ENCODE measurements around the gene H1-8.
A peak's percentile ranks its signal among the peaks of the same experiment; 100 is the strongest.
"Not testable (repeated sequence)": the region's sequence is repeated elsewhere in the genome, so short reads cannot be mapped to it uniquely, and the experiment has no call there.

The H1-8 gene

DNA sequence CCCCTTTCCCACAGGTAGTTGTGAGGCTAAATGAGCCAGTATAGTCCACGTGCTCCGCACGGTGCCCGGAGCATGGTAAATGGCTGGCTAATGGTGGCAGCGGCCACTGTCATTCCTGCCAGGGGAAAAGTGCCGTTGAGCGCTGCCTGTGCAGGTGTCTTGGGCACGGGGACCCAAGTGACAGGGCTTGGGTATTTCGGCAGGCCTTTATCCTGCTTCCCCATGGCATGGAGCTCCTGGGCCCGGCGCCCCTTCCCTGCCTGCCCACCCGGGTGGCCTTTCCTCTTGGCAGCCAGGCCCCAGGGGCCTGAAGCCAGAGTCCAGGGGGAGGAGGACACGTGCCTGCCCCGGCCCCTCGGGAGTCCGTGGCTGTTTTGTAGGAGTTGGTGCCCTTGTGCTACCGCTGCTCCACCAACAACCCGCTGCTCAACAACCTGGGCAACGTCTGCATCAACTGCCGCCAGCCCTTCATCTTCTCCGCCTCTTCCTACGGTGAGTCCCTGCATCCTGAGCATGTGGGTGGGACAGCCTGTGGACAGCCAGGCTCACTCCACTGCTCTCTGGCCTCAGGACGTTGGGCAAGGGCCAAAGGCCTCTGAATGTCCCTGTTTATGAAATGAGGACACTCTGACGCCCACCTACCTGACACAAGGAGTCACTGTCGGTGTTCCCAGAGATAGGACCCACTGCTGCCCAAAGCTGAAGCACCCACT is 27.7 kb upstream of the H1-8 start:
- not testable (repeated sequence) for DNase-seq (ENCODE audit: low read depth)

DNA sequence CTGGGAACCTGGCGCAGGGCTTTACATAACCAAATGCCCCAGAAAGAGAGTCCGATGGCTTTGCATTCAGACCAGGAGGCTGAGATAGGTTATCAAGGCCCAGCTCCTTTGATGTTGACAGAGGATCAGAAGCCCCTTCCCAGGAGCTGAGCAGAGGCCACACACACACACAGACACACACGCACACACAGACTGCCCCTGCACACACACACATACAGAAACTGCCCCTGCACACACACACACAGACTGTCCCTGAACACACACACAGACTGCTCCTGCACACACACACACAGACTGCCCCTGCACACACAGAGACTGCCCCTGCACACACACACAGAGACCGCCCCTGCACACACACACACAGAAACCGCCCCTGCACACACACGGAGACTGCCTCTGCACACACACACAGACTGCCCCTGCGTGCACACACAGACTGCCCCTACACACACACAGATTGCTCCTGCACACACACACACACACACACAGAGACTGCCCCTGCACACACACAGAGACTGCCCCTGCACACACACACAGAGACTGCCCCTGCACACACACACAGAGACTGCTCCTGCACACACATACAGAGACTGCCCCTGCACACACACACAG is 27.0 kb upstream of the H1-8 start:
- DNase-seq (ENCODE audit: low read depth): not testable (repeated sequence)

DNA sequence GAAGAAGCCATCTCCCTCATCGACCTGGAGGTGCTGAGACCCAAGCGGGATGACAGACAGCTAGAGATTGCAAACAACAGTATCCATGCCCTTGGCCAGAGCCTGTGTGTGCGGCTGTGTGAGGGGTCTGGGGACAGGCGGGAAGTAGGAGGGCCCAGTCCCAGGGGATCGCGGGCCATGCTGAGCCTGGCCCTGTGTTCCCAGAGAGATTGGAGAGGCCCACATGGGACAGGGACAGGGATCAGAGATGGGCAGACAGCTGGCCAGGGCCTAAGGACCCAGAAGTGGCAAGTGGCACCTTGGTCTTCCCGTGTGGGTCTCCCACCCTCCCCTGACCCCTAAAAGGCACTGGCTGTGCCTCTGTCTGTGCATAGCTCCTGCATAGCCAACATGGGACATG is 25.5 kb upstream of the H1-8 start:
- DNase-seq (ENCODE audit: low read depth): no peak

DNA sequence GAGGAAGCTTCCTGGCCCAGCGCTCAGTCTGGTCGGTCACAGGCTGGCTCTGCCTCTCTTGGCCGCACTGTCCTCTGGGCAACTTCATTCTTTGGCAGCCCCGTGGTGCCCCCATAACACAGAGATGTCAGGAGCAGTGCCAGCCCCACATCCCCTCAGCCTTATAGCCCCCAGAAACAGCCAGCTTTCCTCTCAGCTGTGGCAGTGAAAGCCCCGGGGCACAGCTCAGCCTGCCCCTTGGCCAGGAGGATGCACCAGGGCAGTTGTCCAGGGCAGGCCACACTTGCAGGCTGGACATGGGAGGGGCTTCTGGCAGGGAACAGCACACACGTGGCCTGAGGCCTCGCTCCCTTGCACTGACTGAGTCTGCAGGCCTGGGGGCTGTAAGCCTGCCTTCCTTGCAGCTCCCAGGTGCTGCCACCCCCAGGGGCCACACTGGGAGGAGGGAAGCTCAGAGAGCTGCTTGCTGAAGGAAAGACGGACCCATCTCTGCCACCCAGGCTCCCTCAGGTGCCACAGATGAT is 24.9 kb upstream of the H1-8 start:
- no peak for DNase-seq (ENCODE audit: low read depth)

DNA sequence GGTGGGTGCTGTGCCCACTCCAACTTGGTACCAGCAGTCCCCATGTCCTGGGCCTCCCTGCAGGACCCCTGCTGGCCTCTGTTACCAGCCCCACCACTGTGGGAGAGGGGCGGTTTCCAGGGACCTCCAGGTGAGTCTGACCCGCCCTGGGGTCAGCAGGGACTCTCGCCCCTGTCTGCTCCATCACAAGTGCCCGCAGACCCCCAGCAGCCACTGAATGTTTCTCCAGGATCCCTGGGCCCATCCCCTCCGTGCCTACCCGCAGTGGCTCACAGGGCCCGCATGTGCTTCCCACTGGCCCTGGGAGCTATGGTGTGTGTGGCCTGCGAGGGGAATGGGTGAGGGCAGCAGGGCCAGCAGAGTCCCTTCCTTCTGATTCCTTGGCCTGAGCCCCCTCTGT is 24.4 kb upstream of the H1-8 start:
- DNase-seq (ENCODE audit: low read depth): no peak

DNA sequence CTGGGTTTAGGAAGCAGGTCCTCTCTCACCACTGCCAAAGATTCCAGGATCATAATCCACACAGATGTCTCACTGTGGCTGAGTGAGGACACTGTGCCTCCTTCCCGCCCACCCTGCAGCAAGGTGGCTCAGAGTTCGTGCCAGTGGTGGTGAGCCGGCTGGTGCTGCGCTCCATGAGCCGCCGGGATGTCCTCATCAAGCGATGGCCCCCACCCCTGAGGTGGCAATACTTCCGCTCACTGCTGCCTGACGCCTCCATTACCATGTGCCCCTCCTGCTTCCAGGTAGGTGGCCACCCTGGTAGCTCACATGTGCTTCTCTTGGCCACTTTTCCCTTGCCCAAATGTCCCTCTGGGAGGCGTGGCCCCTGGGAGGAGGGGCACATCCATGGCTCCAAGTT is 23.5 kb upstream of the H1-8 start:
- DNase-seq (ENCODE audit: low read depth): no peak

DNA sequence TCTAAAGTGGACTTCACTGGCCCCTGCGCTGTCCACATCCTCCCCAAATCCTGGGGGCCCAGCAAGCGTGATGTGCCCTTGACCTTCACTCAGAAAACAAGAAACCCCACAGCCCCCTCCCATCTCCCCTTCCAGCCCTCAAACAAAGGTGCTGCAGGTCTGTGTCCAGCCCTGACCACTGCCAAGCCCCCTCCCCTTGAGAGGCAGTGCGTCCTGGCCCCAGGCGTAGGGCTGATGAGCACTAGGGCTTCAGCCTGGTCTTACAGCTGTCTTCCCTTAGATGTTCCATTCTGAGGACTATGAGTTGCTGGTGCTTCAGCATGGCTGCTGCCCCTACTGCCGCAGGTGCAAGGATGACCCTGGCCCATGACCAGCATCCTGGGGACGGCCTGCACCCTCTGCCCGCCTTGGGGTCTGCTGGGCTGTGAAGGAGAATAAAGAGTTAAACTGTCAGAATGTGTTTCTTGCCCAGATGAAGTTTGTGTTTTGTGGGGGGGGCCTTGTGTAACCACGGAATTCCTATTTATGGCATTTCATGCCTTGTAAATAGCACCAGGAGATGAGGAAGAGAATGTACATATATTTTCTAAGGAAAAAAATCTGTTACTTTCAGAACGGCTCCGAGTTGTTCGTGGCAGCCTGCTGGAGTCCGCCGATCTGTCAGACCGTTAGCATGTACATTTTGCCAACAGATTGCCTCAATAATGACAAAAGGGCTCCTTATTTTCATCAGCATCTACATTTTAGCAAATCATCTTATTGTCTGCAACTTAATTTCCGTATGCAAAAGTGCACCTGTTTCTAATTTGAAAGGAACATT is 22.9 kb upstream of the H1-8 start:
- DNase-seq (ENCODE audit: low read depth): no peak

DNA sequence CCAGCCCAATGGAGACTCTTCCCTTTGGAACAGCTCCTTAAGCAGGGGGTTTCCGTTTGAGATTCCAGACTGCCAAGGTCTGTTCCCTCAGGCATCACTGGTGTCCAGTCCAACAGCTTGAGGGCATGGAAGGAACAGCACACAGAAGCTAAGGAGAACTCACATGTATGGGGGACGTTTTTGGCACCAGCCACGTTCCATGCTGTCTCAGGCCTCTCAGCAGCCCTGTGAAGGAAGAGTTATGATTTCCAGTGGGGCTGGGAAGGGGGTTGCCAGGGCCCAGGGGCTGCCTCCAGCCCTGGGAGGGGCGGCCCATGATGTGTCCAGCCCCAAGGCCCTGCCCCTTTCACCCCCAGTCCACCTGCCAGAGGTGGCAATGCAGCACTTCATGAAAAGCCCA is 22.0 kb upstream of the H1-8 start:
- DNase-seq (ENCODE audit: low read depth): no peak

DNA sequence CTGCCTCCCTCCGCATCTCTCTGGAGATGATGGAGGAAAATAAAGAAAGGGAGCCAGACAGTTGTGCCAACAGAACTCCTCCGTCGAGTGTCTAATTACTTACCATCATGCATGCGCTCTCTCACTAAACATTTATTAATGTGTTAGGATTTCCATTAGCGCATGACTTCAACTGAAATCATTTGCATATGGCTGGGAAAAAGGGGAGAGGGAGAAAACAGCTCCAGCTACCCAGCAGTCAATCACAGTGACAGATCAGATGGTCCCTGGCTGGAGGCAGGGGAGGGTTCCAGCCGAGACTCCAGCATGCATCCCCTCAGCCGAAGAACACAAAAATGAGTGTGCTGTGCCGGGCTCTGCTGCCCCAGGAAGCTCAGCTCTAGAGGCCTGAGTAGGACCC is 21.4 kb upstream of the H1-8 start:
- DNase-seq (ENCODE audit: low read depth): no peak

DNA sequence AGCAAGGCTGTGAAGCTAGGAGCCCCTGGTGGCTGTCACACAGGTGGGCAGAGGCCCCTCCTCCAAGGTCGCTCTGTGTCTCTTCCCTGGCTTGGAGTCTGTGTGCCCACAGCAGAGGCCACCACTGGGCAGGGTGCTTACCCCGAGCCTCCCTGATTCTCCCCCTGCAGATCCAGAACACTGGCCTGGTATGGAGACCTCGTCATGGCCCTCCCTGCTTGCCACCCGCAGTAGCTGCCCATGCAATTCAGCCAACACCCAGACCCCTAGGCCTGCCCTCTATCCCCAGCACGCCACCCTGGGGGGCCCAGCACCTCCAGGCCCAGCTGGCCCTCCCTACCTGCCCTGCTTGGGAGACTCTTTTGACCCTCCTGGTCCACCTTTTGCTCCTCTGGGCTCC is 20.0 kb upstream of the H1-8 start:
- DNase-seq (ENCODE audit: low read depth): no peak

DNA sequence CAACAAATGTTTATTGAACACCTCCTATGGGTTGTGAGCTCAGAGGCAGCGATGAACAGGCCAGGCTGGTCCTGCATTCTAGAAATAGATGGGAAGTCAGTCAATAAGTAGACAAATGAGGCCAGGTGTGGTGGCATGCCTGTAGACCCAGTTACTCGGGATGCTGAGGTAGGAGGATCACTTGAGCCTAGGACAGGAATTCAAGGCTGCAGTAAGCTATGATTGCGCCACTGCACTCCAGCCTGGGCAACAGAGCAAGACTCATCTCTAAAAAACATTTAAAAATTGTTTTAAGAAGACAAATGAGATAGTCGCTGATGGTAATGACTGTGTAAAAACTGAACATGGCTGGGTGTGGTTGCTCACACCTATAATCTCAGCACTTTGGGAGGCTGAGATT is 18.9 kb upstream of the H1-8 start:
- no peak for DNase-seq (ENCODE audit: low read depth)

DNA sequence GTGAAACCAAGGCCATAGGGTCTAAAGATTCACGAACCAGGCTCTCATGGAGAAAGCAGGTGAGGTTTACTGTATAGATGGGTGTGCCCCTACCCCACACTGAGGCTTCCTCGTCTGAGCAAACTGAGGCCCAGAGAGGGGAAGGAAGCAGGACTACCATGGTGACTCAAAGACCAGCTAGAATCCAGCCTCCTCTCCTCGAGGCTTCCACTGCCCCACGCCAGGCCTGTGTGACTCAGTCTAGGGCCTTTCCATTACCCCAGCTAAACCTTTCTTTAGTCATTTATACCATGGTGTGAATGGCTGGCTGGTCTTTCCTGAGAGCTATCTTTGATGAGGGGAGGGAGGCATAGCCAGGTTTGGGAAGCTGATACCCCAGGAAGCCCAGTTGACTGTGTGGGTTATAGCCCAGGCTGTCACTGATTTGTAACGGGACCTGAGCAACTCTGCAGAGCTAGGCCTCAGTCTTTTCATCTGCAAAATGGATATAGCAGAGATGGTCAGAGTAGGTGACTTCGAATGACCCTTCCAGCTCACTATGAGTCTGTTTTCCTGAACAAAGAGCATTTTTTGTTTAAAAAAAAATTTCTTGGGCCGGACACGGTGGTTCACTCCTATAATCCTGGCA is 17.5 kb upstream of the H1-8 start:
- no peak for DNase-seq (ENCODE audit: low read depth)

DNA sequence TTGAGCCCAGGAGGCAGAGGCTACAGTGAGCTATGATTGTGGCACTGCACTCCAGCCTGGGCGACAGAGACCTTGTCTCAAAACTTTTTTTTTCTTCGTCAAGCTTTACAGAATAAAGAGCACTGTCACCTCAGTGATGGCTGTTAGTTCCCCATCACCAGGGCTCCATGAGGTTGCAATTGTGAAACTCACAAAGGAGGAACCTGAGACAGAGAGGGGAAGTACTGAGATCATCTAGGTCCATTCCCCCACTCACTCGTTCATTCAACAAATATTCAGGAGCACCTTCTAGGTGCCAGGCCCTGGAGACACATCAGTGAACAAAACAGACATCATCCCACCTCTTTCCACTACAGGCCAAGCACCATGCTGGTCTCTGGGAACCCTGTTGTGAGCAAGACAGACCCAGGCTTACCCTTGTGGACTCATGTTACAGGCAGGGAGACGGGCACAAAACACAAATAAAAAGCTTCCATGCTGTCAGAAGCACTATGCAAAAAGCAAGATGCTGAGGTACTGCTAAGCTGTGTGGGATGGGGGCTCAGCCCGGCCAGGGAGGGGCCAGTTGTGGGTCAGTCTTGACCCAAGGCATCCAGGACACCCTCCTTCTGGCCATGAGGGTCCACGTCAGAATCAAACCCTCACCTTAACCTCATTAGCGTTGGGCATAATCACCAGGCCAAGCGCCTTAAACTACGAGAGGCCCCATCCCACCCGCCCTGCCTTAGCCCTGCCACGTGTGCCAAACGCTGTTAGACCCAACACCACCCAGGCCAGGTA is 16.7 kb upstream of the H1-8 start:
- DNase-seq (ENCODE audit: low read depth): no peak

DNA sequence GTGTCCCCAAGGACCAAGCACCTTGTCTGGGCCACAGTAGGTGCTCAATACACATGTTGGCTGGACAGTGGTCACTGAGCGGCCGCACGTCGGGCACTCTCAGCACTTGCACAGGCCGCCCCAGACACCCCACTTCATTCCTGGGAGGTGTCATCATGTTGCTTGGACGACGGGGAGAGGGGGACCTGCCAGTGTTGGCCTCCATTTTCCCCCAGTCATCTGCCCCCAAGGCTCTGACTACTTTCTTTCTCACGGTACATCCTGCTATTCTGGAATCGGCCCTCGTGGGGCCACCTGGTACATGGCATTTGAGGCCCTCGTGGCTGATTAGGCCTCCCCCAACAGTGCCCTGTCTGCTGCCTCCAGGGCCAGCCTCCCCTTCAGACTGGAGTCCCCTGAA is 15.7 kb upstream of the H1-8 start:
- DNase-seq (ENCODE audit: low read depth): no peak

DNA sequence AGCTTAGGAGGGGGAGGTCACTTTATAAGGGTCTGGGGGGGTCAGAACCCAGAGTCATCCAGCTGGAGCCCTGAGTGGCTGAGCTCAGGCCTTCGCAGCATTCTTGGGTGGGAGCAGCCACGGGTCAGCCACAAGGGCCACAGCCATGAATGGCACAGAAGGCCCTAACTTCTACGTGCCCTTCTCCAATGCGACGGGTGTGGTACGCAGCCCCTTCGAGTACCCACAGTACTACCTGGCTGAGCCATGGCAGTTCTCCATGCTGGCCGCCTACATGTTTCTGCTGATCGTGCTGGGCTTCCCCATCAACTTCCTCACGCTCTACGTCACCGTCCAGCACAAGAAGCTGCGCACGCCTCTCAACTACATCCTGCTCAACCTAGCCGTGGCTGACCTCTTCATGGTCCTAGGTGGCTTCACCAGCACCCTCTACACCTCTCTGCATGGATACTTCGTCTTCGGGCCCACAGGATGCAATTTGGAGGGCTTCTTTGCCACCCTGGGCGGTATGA is 14.3 kb upstream of the H1-8 start, which contains the start of gene RHO:
TSS of gene RHO (plus strand) at position 51 of the 512 bp plus-strand sequence. CDS start at position 146, 95 bp downstream.
- no peak for DNase-seq (ENCODE audit: low read depth)

DNA sequence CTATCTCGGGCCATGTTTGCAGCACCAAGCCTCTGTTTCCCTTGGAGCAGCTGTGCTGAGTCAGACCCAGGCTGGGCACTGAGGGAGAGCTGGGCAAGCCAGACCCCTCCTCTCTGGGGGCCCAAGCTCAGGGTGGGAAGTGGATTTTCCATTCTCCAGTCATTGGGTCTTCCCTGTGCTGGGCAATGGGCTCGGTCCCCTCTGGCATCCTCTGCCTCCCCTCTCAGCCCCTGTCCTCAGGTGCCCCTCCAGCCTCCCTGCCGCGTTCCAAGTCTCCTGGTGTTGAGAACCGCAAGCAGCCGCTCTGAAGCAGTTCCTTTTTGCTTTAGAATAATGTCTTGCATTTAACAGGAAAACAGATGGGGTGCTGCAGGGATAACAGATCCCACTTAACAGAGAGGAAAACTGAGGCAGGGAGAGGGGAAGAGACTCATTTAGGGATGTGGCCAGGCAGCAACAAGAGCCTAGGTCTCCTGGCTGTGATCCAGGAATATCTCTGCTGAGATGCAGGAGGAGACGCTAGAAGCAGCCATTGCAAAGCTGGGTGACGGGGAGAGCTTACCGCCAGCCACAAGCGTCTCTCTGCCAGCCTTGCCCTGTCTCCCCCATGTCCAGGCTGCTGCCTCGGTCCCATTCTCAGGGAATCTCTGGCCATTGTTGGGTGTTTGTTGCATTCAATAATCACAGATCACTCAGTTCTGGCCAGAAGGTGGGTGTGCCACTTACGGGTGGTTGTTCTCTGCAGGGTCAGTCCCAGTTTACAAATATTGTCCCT is 13.4 kb upstream of the H1-8 start:
- DNase-seq (ENCODE audit: low read depth): no peak

DNA sequence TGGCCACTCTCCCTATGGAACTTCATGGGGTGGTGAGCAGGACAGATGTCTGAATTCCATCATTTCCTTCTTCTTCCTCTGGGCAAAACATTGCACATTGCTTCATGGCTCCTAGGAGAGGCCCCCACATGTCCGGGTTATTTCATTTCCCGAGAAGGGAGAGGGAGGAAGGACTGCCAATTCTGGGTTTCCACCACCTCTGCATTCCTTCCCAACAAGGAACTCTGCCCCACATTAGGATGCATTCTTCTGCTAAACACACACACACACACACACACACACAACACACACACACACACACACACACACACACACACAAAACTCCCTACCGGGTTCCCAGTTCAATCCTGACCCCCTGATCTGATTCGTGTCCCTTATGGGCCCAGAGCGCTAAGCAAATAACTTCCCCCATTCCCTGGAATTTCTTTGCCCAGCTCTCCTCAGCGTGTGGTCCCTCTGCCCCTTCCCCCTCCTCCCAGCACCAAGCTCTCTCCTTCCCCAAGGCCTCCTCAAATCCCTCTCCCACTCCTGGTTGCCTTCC is 12.7 kb upstream of the H1-8 start:
- peak; percentile 83 for DNase-seq (ENCODE audit: low read depth)

DNA sequence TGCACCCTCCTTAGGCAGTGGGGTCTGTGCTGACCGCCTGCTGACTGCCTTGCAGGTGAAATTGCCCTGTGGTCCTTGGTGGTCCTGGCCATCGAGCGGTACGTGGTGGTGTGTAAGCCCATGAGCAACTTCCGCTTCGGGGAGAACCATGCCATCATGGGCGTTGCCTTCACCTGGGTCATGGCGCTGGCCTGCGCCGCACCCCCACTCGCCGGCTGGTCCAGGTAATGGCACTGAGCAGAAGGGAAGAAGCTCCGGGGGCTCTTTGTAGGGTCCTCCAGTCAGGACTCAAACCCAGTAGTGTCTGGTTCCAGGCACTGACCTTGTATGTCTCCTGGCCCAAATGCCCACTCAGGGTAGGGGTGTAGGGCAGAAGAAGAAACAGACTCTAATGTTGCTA is 12.2 kb upstream of the H1-8 start:
- DNase-seq (ENCODE audit: low read depth): no peak

DNA sequence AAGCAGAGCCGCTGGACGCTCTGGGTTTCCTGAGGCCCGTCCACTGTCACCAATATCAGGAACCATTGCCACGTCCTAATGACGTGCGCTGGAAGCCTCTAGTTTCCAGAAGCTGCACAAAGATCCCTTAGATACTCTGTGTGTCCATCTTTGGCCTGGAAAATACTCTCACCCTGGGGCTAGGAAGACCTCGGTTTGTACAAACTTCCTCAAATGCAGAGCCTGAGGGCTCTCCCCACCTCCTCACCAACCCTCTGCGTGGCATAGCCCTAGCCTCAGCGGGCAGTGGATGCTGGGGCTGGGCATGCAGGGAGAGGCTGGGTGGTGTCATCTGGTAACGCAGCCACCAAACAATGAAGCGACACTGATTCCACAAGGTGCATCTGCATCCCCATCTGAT is 11.3 kb upstream of the H1-8 start:
- no peak for DNase-seq (ENCODE audit: low read depth)

DNA sequence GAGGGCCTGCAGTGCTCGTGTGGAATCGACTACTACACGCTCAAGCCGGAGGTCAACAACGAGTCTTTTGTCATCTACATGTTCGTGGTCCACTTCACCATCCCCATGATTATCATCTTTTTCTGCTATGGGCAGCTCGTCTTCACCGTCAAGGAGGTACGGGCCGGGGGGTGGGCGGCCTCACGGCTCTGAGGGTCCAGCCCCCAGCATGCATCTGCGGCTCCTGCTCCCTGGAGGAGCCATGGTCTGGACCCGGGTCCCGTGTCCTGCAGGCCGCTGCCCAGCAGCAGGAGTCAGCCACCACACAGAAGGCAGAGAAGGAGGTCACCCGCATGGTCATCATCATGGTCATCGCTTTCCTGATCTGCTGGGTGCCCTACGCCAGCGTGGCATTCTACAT is 10.7 kb upstream of the H1-8 start:
- DNase-seq (ENCODE audit: low read depth): no peak
